ENCODE results near the gene ABCC12. TPM values are rescaled to one million over a fixed set of nuclear protein-coding genes. Genes with fewer than 3 reads are reported as not detected.

ABCC12 gene
- total and polyA plus RNA-seq, 2 donors (not counting 3 experiments of a cell fraction or from before 2014, with no cell fraction given) = not detected

DNA sequence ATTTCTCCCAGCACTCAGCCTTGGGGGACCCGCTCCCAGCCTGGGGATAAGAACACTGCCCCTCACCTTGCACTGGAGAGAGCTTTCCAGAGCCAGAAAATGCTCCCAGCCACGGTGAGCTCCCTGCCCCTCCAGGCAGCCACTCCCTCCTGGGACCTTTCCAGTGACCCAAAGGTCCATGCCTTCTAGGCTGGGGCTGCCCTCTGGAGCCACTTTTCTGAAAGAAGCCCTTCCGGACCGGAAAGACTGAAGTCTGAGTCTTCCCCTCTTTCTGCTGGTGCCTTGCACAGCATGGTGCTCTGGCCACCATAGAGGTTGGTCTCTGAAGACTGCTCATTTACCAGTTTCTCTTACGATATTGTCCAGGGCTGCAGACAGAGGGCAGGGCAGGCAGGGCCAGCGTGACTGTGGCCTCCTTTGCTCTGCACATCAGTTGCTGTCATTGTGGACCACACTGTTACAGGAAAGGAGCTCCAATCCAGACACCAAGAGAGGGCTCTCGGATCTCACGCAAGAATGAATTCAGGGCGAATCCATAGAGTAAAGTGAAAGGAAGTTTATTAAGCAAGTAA lies 7.1 kb upstream of the ABCC12 start:
- H3K9me1 ChIP-seq (replicated peaks; ENCODE audit: control insufficient read depth, extremely low read depth, insufficient read depth, low read length) = no peaks in the 10 kb centered on the region
- ChIA-PET CTCF (interaction anchor here (1.2 to 2.9 kb wide), 2 partner anchors 1020 to 1125 kb away, joined by 3 to 16 read pairs; partner anchors contain the start of gene NETO2), POLR2A (interaction anchor here (0.5 kb wide), 1 partner anchor 1213 kb away, joined by 3 read pairs; no protein-coding TSS in a partner anchor)
- H3K36me3 ChIP-seq (ENCODE audit: control insufficient read depth in 2 of 2, extremely low read depth in 1 of 2, insufficient read depth in 2 of 2, low read length in 2 of 2) = no peaks in the 10 kb centered on the region
- H3K27me3 ChIP-seq (ENCODE audit: control insufficient read depth in 2 of 2, insufficient read depth in 2 of 2, low read length in 2 of 2) = no peaks in the 10 kb centered on the region
- dilution Hi-C loops (cut with MboI; ENCODE audit: extremely low pct_ligation_motif_present, low sequenced_read_pairs) = no loop called here
- FAIRE-seq = no peak
- no peak overlapping the region for H3K4me3 ChIP-seq (replicated peaks in 1 of 3; ENCODE audit: insufficient read depth in 1 of 3, low read depth in 1 of 3, low read length in 3 of 3)
- no peaks in the 10 kb centered on the region for H3K9me3 ChIP-seq (replicated peaks; ENCODE audit: control insufficient read depth, insufficient read depth, low read length)
- intact Hi-C loops (cut with micrococcal nuclease) = loop anchor here (10.0 kb wide), 2 partner anchors 1188 to 1538 kb away; partner anchors contain the start of genes DNAJA2 and SHCBP1
- peaks cover 2% of the 10 kb centered on the region for H3K4me1 ChIP-seq (ENCODE audit: control insufficient read depth, extremely low read depth, insufficient read depth, low read length)
- BruUV-seq (replicated peaks) = no TSS peak
- H3K4me2 ChIP-seq (ENCODE audit: insufficient read depth, low read length) = no peak overlapping the region
- H3K9ac ChIP-seq (replicated peaks; ENCODE audit: extremely low read depth, insufficient read depth, low read length) = no peak overlapping the region
- no peak for DNase-seq (ENCODE audit: low read depth, low spot score)
- H3K79me2 ChIP-seq (ENCODE audit: control insufficient read depth, insufficient read depth, low read length) = no peaks in the 10 kb centered on the region
- H2AFZ ChIP-seq (ENCODE audit: low read depth, low read length) = no peak overlapping the region
- TF ChIP-seq EZH2 (IDR thresholded peaks at IDR 0.05; ENCODE audit: borderline replicate concordance, low read depth, low read length, severe bottlenecking) (no peak), POLR2AphosphoS5 (IDR thresholded peaks at IDR 0.05; ENCODE audit: insufficient read depth, low read depth, low read length) (no peak), POLR2A (IDR thresholded peaks at IDR 0.05; ENCODE audit: low read depth, low read length) (no peak), GATA2 (IDR thresholded peaks at IDR 0.05; ENCODE audit: insufficient read depth, insufficient read length, low read depth, low read length) (no peak), JUN (IDR thresholded peaks at IDR 0.05; ENCODE audit: borderline replicate concordance, insufficient read depth, insufficient read length, low read depth) (no peak), FOS (IDR thresholded peaks at IDR 0.05; ENCODE audit: borderline replicate concordance, insufficient read depth, low read length) (no peak), MYC (IDR thresholded peaks at IDR 0.05; ENCODE audit: low read depth, low read length) (no peak)
- TF ChIP-seq, protein P1, sequence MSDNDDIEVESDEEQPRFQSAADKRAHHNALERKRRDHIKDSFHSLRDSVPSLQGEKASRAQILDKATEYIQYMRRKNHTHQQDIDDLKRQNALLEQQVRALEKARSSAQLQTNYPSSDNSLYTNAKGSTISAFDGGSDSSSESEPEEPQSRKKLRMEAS (IDR thresholded peaks at IDR 0.05; ENCODE audit: insufficient read depth, insufficient read length) = no peak
- TF ChIP-seq, protein P2, sequence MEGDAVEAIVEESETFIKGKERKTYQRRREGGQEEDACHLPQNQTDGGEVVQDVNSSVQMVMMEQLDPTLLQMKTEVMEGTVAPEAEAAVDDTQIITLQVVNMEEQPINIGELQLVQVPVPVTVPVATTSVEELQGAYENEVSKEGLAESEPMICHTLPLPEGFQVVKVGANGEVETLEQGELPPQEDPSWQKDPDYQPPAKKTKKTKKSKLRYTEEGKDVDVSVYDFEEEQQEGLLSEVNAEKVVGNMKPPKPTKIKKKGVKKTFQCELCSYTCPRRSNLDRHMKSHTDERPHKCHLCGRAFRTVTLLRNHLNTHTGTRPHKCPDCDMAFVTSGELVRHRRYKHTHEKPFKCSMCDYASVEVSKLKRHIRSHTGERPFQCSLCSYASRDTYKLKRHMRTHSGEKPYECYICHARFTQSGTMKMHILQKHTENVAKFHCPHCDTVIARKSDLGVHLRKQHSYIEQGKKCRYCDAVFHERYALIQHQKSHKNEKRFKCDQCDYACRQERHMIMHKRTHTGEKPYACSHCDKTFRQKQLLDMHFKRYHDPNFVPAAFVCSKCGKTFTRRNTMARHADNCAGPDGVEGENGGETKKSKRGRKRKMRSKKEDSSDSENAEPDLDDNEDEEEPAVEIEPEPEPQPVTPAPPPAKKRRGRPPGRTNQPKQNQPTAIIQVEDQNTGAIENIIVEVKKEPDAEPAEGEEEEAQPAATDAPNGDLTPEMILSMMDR (IDR thresholded peaks at IDR 0.05; ENCODE audit: extremely low read depth in 1 of 2, insufficient read depth in 1 of 2, low read depth in 1 of 2, low read length in 2 of 2) = no peak
- no peak overlapping the region for H3K27ac ChIP-seq (ENCODE audit: insufficient read depth, low read depth, low read length)
- H4K20me1 ChIP-seq (replicated peaks; ENCODE audit: control insufficient read depth, extremely low read depth, insufficient read depth, low read length) = no peaks in the 10 kb centered on the region

Measured in endothelial cell of umbilical vein (primary cell).